ENCODE measurements around the gene DRAXIN. TPM values are rescaled to one million over a fixed set of nuclear protein-coding genes. Genes with fewer than 3 reads are reported as not detected.

The DRAXIN gene
- total and polyA plus RNA-seq, 12 donors: under 0.01 to 0.08 (median 0.06) TPM; not detected in 7

DNA sequence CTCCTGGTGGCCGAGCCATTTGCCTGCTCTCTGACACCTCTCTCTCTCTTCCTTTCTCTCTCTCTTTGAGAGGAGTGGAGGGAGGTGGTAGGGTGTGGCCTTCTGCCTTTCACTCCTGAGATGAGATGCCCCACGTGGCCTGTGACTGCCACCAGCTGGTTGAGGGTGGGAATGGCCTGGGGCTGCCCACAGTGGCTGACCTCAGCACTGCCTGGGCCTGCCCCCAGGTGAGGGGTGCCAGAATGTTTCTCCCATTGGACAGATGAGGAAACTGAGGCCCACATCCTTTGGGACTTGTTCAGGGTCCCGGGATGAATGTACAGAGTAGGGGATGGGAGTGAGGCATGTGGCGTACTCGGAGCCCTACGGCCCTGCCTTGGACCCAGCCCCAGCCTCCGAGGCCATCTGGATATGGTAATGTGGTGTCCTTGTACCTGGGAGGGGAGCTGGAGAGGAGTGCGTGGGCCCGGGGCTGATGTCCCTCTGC, 57.7 kb downstream of the DRAXIN start:
- TF ChIP-seq POLR2A (IDR thresholded peaks at IDR 0.05) (no peak), CTCF (IDR thresholded peaks at IDR 0.05) (peak in 5 of 6 experiments; percentile 28 to 52 (median 45))
- 71 to 87% (median 76%) methylated on average over 9 of the region's 9 CpGs for WGBS, 4 donors
- Histone ChIP-seq H3K4me1 (replicated peaks in 1 of 2) (peaks cover 11 to 16% of the 10 kb centered on the region in 2 donors), H3K36me3 (replicated peaks in 1 of 2) (peaks cover 0 to 24% of the 10 kb centered on the region in 2 donors), H3K27ac (no peak overlapping the region), H3K27me3 (no peaks in the 10 kb centered on the region), H3K4me3 (no peak overlapping the region), H3K9me3 (replicated peaks in 1 of 3) (no peaks in the 10 kb centered on the region)
- intact Hi-C loops (cut with DNase I): no loop called here
- peak in 3 of 7 donors; percentile 51 to 61 (median 52) for DNase-seq

DNA sequence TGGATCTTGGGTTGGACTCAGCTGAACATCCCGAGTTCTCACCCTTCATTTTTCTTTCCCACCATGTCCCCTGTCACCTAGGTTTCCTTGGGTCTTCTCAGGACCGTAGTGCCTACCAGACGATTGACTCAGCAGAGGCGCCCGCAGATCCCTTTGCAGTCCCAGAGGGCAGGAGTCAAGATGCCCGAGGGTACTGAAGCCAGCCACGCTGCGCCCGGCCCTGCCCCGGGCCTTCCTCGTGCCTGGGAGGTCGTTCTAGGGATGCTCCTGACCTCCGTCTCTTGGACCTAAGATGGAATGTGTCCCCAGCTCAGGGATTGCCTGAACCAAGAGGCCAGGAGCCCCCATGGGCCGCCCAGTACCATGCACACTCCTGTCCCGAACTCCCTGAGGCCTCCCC, 58.5 kb downstream of the DRAXIN start:
- H3K36me3 ChIP-seq (replicated peaks in 1 of 2): peaks cover 0 to 24% of the 10 kb centered on the region in 2 donors
- TF ChIP-seq POLR2A (IDR thresholded peaks at IDR 0.05) (no peak), CTCF (IDR thresholded peaks at IDR 0.05) (no peak)
- WGBS, 4 donors: 90 to 93% (median 92%) methylated on average over 11 to 15 of the region's 15 CpGs
- intact Hi-C loops (cut with DNase I): no loop called here
- no peak overlapping the region for H3K27ac ChIP-seq
- no peak for DNase-seq
- H3K4me1 ChIP-seq (replicated peaks in 1 of 2): peaks cover 11 to 16% of the 10 kb centered on the region in 2 donors
- no peaks in the 10 kb centered on the region for H3K27me3 ChIP-seq
- H3K4me3 ChIP-seq: no peak overlapping the region
- H3K9me3 ChIP-seq (replicated peaks in 1 of 3): no peaks in the 10 kb centered on the region

- TF ChIP-seq CTCF (IDR thresholded peaks at IDR 0.05) (no peak), POLR2A (IDR thresholded peaks at IDR 0.05) (no peak)
- no peak overlapping the region for H3K27ac ChIP-seq
- H3K4me3 ChIP-seq: no peak overlapping the region
- 83 to 93% (median 88%) methylated on average over 4 to 9 of the region's 9 CpGs for WGBS, 4 donors
- H3K4me1 ChIP-seq (replicated peaks in 1 of 2): peaks cover 7 to 11% of the 10 kb centered on the region in 2 donors
- H3K27me3 ChIP-seq: no peaks in the 10 kb centered on the region
- DNase-seq: no peak
- intact Hi-C loops (cut with DNase I): no loop called here
- H3K36me3 ChIP-seq (replicated peaks in 1 of 2): peaks cover 0 to 24% of the 10 kb centered on the region in 2 donors
- H3K9me3 ChIP-seq (replicated peaks in 1 of 3): no peaks in the 10 kb centered on the region
Measured at GRCh38 chr1:11751087-11751486, 59.6 kb downstream of the DRAXIN start.

GRCh38 chr1:11752359-11753088, 61.0 kb downstream of the DRAXIN start:
- no peaks in the 10 kb centered on the region for H3K27me3 ChIP-seq
- intact Hi-C loops (cut with DNase I): no loop called here
- no peak for DNase-seq
- 68 to 80% (median 73%) methylated on average over 5 to 17 of the region's 17 CpGs for WGBS, 4 donors
- H3K36me3 ChIP-seq (replicated peaks in 1 of 2): peaks cover 0 to 24% of the 10 kb centered on the region in 2 donors
- TF ChIP-seq CTCF (IDR thresholded peaks at IDR 0.05) (no peak), POLR2A (IDR thresholded peaks at IDR 0.05) (no peak)
- no peaks in the 10 kb centered on the region for H3K9me3 ChIP-seq (replicated peaks in 1 of 3)
- no peak overlapping the region for H3K27ac ChIP-seq
- H3K4me1 ChIP-seq (replicated peaks in 1 of 2): no peaks in the 10 kb centered on the region
- no peak overlapping the region for H3K4me3 ChIP-seq
